Measurements from ENCODE around the gene ATP8B4. TPM values are rescaled to one million over a fixed set of nuclear protein-coding genes. Genes with fewer than 3 reads are reported as not detected.

ATP8B4 gene
- total RNA-seq, 1 donor from 2014 or later, result 9.8 TPM

DNA sequence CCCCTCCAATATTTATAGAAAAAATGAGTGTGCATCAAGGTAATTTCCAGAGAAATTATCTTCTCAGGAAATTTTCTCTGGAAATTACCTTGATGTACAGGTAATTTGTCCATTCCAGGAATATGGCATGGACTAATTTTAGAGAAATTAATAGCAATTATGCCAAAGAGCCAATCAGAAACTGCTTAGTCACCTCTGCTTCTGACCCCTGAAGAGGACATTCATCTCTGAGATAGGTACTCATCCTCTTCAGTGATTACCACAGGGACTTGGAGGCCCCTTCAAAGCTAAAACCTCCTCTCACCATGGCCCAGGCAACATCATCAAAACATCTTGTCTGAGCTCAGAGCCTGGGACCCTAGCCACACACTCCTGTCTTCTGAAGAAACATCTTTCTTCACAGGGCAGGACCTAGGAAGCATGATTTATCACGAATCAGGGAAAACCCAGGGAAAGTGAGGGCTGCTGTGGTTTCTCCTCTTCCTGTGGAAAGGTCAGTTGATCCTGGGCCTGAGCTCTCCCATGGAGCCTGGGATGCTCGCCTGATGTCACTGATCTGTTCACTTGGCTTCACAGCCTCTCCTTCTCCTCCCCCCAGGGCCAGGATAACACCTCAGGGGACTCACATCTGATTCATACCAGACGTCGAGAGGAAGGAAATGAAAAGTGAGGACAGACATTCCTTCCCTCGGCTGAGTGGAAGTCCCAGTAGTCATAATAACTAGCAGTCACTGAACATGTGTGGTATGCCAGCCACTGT is 287.6 kb downstream of the ATP8B4 start:
- no peak overlapping the region for H3K4me3 ChIP-seq
- H3K27ac ChIP-seq, result no peak overlapping the region
- no peaks in the 10 kb centered on the region for H3K36me3 ChIP-seq
- H3K27me3 ChIP-seq, result no peaks in the 10 kb centered on the region
- TF ChIP-seq, protein P1, sequence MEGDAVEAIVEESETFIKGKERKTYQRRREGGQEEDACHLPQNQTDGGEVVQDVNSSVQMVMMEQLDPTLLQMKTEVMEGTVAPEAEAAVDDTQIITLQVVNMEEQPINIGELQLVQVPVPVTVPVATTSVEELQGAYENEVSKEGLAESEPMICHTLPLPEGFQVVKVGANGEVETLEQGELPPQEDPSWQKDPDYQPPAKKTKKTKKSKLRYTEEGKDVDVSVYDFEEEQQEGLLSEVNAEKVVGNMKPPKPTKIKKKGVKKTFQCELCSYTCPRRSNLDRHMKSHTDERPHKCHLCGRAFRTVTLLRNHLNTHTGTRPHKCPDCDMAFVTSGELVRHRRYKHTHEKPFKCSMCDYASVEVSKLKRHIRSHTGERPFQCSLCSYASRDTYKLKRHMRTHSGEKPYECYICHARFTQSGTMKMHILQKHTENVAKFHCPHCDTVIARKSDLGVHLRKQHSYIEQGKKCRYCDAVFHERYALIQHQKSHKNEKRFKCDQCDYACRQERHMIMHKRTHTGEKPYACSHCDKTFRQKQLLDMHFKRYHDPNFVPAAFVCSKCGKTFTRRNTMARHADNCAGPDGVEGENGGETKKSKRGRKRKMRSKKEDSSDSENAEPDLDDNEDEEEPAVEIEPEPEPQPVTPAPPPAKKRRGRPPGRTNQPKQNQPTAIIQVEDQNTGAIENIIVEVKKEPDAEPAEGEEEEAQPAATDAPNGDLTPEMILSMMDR (IDR thresholded peaks at IDR 0.05), result no peak
- TF ChIP-seq POLR2AphosphoS5 (IDR thresholded peaks at IDR 0.05; ENCODE audit: insufficient read depth in 1 of 2, low read depth in 1 of 2), result no peak
- TF ChIP-seq POLR2A (IDR thresholded peaks at IDR 0.05), result no peak
- intact Hi-C loops (cut with DNase I), result no loop called here
- no peaks in the 10 kb centered on the region for H3K4me1 ChIP-seq
- DNase-seq (ENCODE audit: extremely low spot score in 2 of 2), result peak in 1 of 2 donors; percentile 92
- H3K9me3 ChIP-seq, result no peaks in the 10 kb centered on the region

DNA sequence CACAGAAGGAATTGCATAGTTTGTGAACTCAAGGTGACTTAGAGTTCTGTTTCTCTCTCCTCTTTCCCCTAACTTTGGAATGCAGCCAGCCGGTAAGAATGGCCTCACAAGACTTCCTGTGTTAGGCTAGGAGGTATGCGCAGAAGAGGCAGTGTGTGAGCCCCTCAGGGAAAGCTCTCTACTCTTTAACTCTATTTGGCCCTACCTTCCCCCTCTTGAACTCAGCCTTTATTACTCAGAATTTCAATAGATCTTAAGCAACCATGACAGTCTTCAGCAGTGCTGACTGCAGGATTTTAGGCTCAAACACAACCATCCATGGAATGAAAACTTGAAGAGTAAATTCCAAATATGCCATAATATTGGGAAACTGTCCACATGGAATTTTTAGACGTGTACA is 288.6 kb downstream of the ATP8B4 start:
- Histone ChIP-seq H3K36me3 (no peaks in the 10 kb centered on the region), H3K27ac (no peak overlapping the region), H3K4me3 (no peak overlapping the region), H3K27me3 (no peaks in the 10 kb centered on the region), H3K9me3 (no peaks in the 10 kb centered on the region), H3K4me1 (no peaks in the 10 kb centered on the region)
- TF ChIP-seq, protein P1 (IDR thresholded peaks at IDR 0.05), result no peak
- intact Hi-C loops (cut with DNase I), result no loop called here
- DNase-seq (ENCODE audit: extremely low spot score in 2 of 2), result no peak

DNA sequence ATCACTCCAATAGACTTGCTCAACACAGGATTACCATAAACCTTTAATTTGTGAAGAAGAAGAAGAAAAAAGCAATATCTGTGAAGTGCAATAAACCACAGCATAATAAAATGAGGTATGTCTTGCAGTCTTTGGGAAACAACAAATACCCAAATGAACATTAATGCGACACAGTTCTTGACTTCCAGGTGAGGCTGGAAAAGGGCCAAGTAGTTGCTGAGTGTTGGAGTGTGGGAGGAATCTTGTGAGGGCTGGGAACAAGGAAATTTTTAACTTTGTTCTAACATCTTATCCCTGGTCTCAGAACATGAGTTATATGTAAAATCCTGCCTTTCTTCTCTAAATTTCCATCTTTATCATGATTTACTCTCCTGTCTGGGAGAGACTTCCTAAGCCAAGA is 291.7 kb downstream of the ATP8B4 start:
- Histone ChIP-seq H3K27ac (no peak overlapping the region), H3K27me3 (no peaks in the 10 kb centered on the region), H3K9me3 (no peaks in the 10 kb centered on the region), H3K4me3 (no peak overlapping the region), H3K4me1 (no peaks in the 10 kb centered on the region), H3K36me3 (no peaks in the 10 kb centered on the region)
- intact Hi-C loops (cut with DNase I), result no loop called here
- no peak for DNase-seq (ENCODE audit: extremely low spot score in 2 of 2)
- TF ChIP-seq POLR2A (IDR thresholded peaks at IDR 0.05), result no peak
- TF ChIP-seq, protein P1 (IDR thresholded peaks at IDR 0.05), result no peak
- no peak for TF ChIP-seq POLR2AphosphoS5 (IDR thresholded peaks at IDR 0.05; ENCODE audit: insufficient read depth in 1 of 2, low read depth in 1 of 2)

DNA sequence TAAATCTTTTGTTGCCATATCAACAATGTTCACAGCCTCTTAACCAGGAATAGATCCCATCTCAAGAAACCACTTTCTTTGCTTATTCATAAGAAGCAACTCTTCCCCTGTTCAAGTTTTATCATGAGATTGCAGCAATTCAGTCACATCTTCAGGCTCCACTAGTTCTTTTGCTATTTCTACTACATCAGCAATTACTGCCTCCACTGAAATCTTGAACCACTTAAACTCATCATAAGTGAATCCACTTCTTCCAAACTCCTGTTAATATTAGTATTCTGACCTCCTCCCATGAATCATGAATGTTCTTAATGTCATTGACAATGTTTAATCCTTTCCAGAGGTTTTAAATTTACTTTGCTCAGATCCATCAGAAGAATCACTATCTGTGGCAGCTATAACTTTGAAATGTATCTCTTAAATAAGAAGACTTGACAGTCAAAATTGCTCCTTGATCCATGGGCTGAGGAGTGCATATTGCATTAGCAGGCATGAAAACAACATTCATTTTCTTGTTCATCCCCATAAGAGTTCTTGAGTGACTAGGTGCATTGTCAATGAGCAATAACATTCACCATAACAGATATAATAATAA is 292.3 kb downstream of the ATP8B4 start:
- intact Hi-C loops (cut with DNase I), result no loop called here
- H3K27me3 ChIP-seq, result no peaks in the 10 kb centered on the region
- no peak for DNase-seq (ENCODE audit: extremely low spot score in 2 of 2)
- no peak for TF ChIP-seq POLR2AphosphoS5 (IDR thresholded peaks at IDR 0.05; ENCODE audit: insufficient read depth in 1 of 2, low read depth in 1 of 2)
- TF ChIP-seq POLR2A (IDR thresholded peaks at IDR 0.05), result no peak
- TF ChIP-seq, protein P1 (IDR thresholded peaks at IDR 0.05), result no peak
- no peaks in the 10 kb centered on the region for H3K36me3 ChIP-seq
- no peak overlapping the region for H3K4me3 ChIP-seq
- no peak overlapping the region for H3K27ac ChIP-seq
- H3K4me1 ChIP-seq, result no peaks in the 10 kb centered on the region
- no peaks in the 10 kb centered on the region for H3K9me3 ChIP-seq

DNA sequence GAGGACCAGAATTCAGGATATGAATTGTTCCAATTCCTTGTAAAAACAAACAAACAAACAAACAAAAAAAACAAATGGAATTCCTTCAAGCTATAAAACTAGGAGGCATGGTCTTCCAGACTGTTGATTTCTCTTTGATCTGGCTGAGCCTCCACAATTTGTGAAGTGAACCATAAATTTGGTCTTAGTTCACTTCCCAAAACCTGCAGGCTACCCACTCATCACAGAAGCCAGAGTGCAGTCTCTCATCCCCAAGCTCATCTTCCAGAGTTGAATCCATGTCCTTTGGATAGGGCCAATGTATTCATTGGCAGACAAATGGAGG is 294.3 kb downstream of the ATP8B4 start:
- DNase-seq (ENCODE audit: extremely low spot score in 2 of 2), result no peak
- Histone ChIP-seq H3K27ac (no peak overlapping the region), H3K36me3 (no peaks in the 10 kb centered on the region), H3K27me3 (no peaks in the 10 kb centered on the region), H3K4me3 (no peak overlapping the region), H3K4me1 (no peaks in the 10 kb centered on the region), H3K9me3 (no peaks in the 10 kb centered on the region)
- TF ChIP-seq POLR2A (IDR thresholded peaks at IDR 0.05), result no peak
- TF ChIP-seq, protein P1 (IDR thresholded peaks at IDR 0.05), result no peak
- TF ChIP-seq POLR2AphosphoS5 (IDR thresholded peaks at IDR 0.05; ENCODE audit: insufficient read depth in 1 of 2, low read depth in 1 of 2), result no peak
- intact Hi-C loops (cut with DNase I), result no loop called here
